22Rv1 (cell line): Measurements from ENCODE around the gene TTC23L.

ENCODE experiments used
- H3K27ac ChIP-seq: fragments of 450-650 bp; 2 replicates; pipeline ENCODE4 v1.5.1; 2017
- CTCF ChIP-seq: fragments of 450-650 bp; IDR thresholded peaks from 2 replicates; pipeline ENCODE4 v1.5.1; 2017; ENCODE audit warnings: mild to moderate bottlenecking
- ZFX ChIP-seq: fragments of 450-650 bp; IDR thresholded peaks from 2 replicates; pipeline ENCODE4 v1.6.1; 2017; ENCODE audit warnings: antibody characterized with exemption, borderline replicate concordance

Gene TTC23L

GRCh38 chr5:34844999-34845398 lies 6.0 kb downstream of the TTC23L start:
- no peak overlapping the region for H3K27ac ChIP-seq
- TF ChIP-seq CTCF, result no peak
- TF ChIP-seq ZFX, result no peak

GRCh38 chr5:34847056-34847455 lies 8.1 kb downstream of the TTC23L start:
- TF ChIP-seq ZFX, result no peak
- no peak for TF ChIP-seq CTCF
- no peak overlapping the region for H3K27ac ChIP-seq

- no peak for TF ChIP-seq ZFX
- no peak for TF ChIP-seq CTCF
- no peak overlapping the region for H3K27ac ChIP-seq
These were observed 8.6 kb downstream of the TTC23L start for GRCh38 chr5:34847552-34847951.

GRCh38 chr5:34848230-34848629 lies 9.3 kb downstream of the TTC23L start:
- H3K27ac ChIP-seq, result no peak overlapping the region
- no peak for TF ChIP-seq ZFX
- no peak for TF ChIP-seq CTCF

GRCh38 chr5:34849253-34849652 lies 10.3 kb downstream of the TTC23L start:
- no peak overlapping the region for H3K27ac ChIP-seq
- TF ChIP-seq CTCF (no peak), ZFX (no peak)

GRCh38 chr5:34854459-34855174 lies 15.7 kb downstream of the TTC23L start:
- TF ChIP-seq CTCF (no peak), ZFX (no peak)
- no peak overlapping the region for H3K27ac ChIP-seq

- no peak overlapping the region for H3K27ac ChIP-seq
- TF ChIP-seq ZFX (no peak), CTCF (no peak)
These were observed 18.2 kb downstream of the TTC23L start for GRCh38 chr5:34857161-34857560.
